Measurements from ENCODE around the gene CRACDL. TPM values are rescaled to one million over a fixed set of nuclear protein-coding genes. Genes with fewer than 3 reads are reported as not detected.

Gene CRACDL
- total RNA-seq, 1 donor, result not detected

- Histone ChIP-seq H3K27ac (ENCODE audit: low read depth, low read length) (no peak overlapping the region), H3K4me1 (ENCODE audit: insufficient read depth, low read length) (no peaks in the 10 kb centered on the region), H3K4me3 (ENCODE audit: insufficient read depth, low read length) (no peak overlapping the region), H3K9me3 (ENCODE audit: low read depth, low read length) (no peaks in the 10 kb centered on the region), H3K36me3 (ENCODE audit: insufficient read depth, low read length) (no peaks in the 10 kb centered on the region), H3K27me3 (ENCODE audit: insufficient read depth, low read length) (peaks cover 3% of the 10 kb centered on the region), H3K4me2 (ENCODE audit: insufficient read depth, low read length) (no peak overlapping the region), H4K20me1 (ENCODE audit: insufficient read depth, low read length) (no peaks in the 10 kb centered on the region), H2AFZ (ENCODE audit: low read length) (no peak overlapping the region), H3K79me2 (ENCODE audit: insufficient read depth, low read length) (no peaks in the 10 kb centered on the region)
- no peak for DNase-seq (ENCODE audit: insufficient read length, low spot score, missing footprints)
- TF ChIP-seq CTCF (IDR thresholded peaks at IDR 0.05; ENCODE audit: extremely low read depth, low read depth, low read length), result no peak
Measured at GRCh38 chr2:98833172-98833916, 102.7 kb downstream of the CRACDL start.

GRCh38 chr2:98832172-98832571 lies 103.9 kb downstream of the CRACDL start:
- peaks cover 3% of the 10 kb centered on the region for H3K27me3 ChIP-seq (ENCODE audit: insufficient read depth, low read length)
- TF ChIP-seq CTCF (IDR thresholded peaks at IDR 0.05; ENCODE audit: extremely low read depth, low read depth, low read length), result no peak
- H4K20me1 ChIP-seq (ENCODE audit: insufficient read depth, low read length), result no peaks in the 10 kb centered on the region
- no peaks in the 10 kb centered on the region for H3K9me3 ChIP-seq (ENCODE audit: low read depth, low read length)
- no peaks in the 10 kb centered on the region for H3K79me2 ChIP-seq (ENCODE audit: insufficient read depth, low read length)
- H2AFZ ChIP-seq (ENCODE audit: low read length), result no peak overlapping the region
- no peak for DNase-seq (ENCODE audit: insufficient read length, low spot score, missing footprints)
- no peak overlapping the region for H3K27ac ChIP-seq (ENCODE audit: low read depth, low read length)
- H3K36me3 ChIP-seq (ENCODE audit: insufficient read depth, low read length), result no peaks in the 10 kb centered on the region
- H3K4me2 ChIP-seq (ENCODE audit: insufficient read depth, low read length), result no peak overlapping the region
- no peak overlapping the region for H3K4me3 ChIP-seq (ENCODE audit: insufficient read depth, low read length)
- H3K4me1 ChIP-seq (ENCODE audit: insufficient read depth, low read length), result no peaks in the 10 kb centered on the region

- no peak for DNase-seq (ENCODE audit: insufficient read length, low spot score, missing footprints)
- no peak overlapping the region for H3K27ac ChIP-seq (ENCODE audit: low read depth, low read length)
- H4K20me1 ChIP-seq (ENCODE audit: insufficient read depth, low read length), result no peaks in the 10 kb centered on the region
- H3K4me3 ChIP-seq (ENCODE audit: insufficient read depth, low read length), result no peak overlapping the region
- no peak overlapping the region for H2AFZ ChIP-seq (ENCODE audit: low read length)
- no peaks in the 10 kb centered on the region for H3K4me1 ChIP-seq (ENCODE audit: insufficient read depth, low read length)
- no peaks in the 10 kb centered on the region for H3K9me3 ChIP-seq (ENCODE audit: low read depth, low read length)
- H3K4me2 ChIP-seq (ENCODE audit: insufficient read depth, low read length), result no peak overlapping the region
- peaks cover 6% of the 10 kb centered on the region for H3K27me3 ChIP-seq (ENCODE audit: insufficient read depth, low read length)
- no peak for TF ChIP-seq CTCF (IDR thresholded peaks at IDR 0.05; ENCODE audit: extremely low read depth, low read depth, low read length)
- H3K79me2 ChIP-seq (ENCODE audit: insufficient read depth, low read length), result no peaks in the 10 kb centered on the region
- no peaks in the 10 kb centered on the region for H3K36me3 ChIP-seq (ENCODE audit: insufficient read depth, low read length)
Measured at GRCh38 chr2:98830571-98831145, 105.4 kb downstream of the CRACDL start.

GRCh38 chr2:98829581-98830270 lies 106.3 kb downstream of the CRACDL start:
- TF ChIP-seq CTCF (IDR thresholded peaks at IDR 0.05; ENCODE audit: extremely low read depth, low read depth, low read length), result no peak
- Histone ChIP-seq H3K4me1 (ENCODE audit: insufficient read depth, low read length) (no peaks in the 10 kb centered on the region), H3K27me3 (ENCODE audit: insufficient read depth, low read length) (peaks cover 11% of the 10 kb centered on the region), H3K79me2 (ENCODE audit: insufficient read depth, low read length) (no peaks in the 10 kb centered on the region), H3K27ac (ENCODE audit: low read depth, low read length) (no peak overlapping the region), H3K4me2 (ENCODE audit: insufficient read depth, low read length) (no peak overlapping the region), H3K4me3 (ENCODE audit: insufficient read depth, low read length) (no peak overlapping the region), H3K36me3 (ENCODE audit: insufficient read depth, low read length) (no peaks in the 10 kb centered on the region), H4K20me1 (ENCODE audit: insufficient read depth, low read length) (no peaks in the 10 kb centered on the region), H2AFZ (ENCODE audit: low read length) (no peak overlapping the region), H3K9me3 (ENCODE audit: low read depth, low read length) (no peaks in the 10 kb centered on the region)
- no peak for DNase-seq (ENCODE audit: insufficient read length, low spot score, missing footprints)

All from osteoblast (primary cell).